MCF 10A (cell line): ENCODE results near the gene EXTL1. TPM values are rescaled to one million over a fixed set of nuclear protein-coding genes. Genes with fewer than 3 reads are reported as not detected.
"Not testable (repeated sequence)": the region's sequence is repeated elsewhere in the genome, so short reads cannot be mapped to it uniquely, and the experiment has no call there.

ENCODE experiments used
- BruUV-seq: library from RNA; stranded (reverse); fragments of 400-500 nt; replicated peaks from 2 replicates; lab custom pipeline; 2021; lab: Mats Ljungman, UMichigan
- CTCF ChIA-PET: fragments of 300-600 bp; sonication (Branson Sonifier 250); formaldehyde crosslinking; extraction: SDS; loops from one replicate; lab custom pipeline; 2021; ENCODE audit warnings: antibody characterized with exemption, inconsistent platforms; lab: Yijun Ruan, JAX
- POLR2A ChIA-PET: fragments of 300-600, 350-650 bp; sonication (Branson Sonifier 250); formaldehyde crosslinking; extraction: SDS; loops from one replicate; lab custom pipeline; 2020; ENCODE audit warnings: antibody characterized with exemption, inconsistent platforms; lab: Yijun Ruan, JAX
- DNase-seq: peaks from one replicate; pipeline ENCODE4 v3.0.0-alpha.2; 2018; ENCODE audit not compliant: unreplicated experiment
- H3K27ac Mint-ChIP-seq: one replicate; pipeline ENCODE4 v1.8.0; 2022; ENCODE audit warnings: mild to moderate bottlenecking, low read depth, mixed read lengths; ENCODE audit not compliant: unreplicated experiment
- H3K27me3 Mint-ChIP-seq: one replicate; pipeline ENCODE4 v1.8.0; 2022; ENCODE audit warnings: mixed read lengths; ENCODE audit not compliant: insufficient read depth, unreplicated experiment
- H3K36me3 Mint-ChIP-seq: one replicate; pipeline ENCODE4 v1.8.0; 2022; ENCODE audit warnings: mild to moderate bottlenecking, moderate library complexity, mixed read lengths; ENCODE audit not compliant: insufficient read depth, unreplicated experiment
- H3K4me1 Mint-ChIP-seq: one replicate; pipeline ENCODE4 v1.8.0; 2022; ENCODE audit warnings: mixed read lengths; ENCODE audit not compliant: insufficient read depth, unreplicated experiment
- H3K4me3 Mint-ChIP-seq: one replicate; pipeline ENCODE4 v1.8.0; 2022; ENCODE audit warnings: mild to moderate bottlenecking, moderate library complexity, mixed read lengths; ENCODE audit not compliant: unreplicated experiment
- H3K9me3 Mint-ChIP-seq: one replicate; pipeline ENCODE4 v1.8.0; 2022; ENCODE audit warnings: mixed read lengths; ENCODE audit not compliant: unreplicated experiment
- intact Hi-C: fragments of 100-400 bp; cut with micrococcal nuclease; formaldehyde crosslinking; loops from 2 replicates; pipeline ENCODE4 v1.14.1; 2022
- total RNA-seq: library from RNA; stranded (reverse); gene quantifications from 2 replicates; pipeline ENCODE4 v1.2.3, GENCODE V29; 2022
- TF ChIP-seq, protein P1 (sequence below): fragments of 200-600 bp; IDR thresholded peaks from one replicate; pipeline ENCODE4 v1.8.0; 2022; ENCODE audit warnings: antibody characterized with exemption, mild to moderate bottlenecking; ENCODE audit not compliant: unreplicated experiment

Gene EXTL1
- total RNA-seq, 1 experiment from 2014 or later = not detected

- no TSS peak for BruUV-seq
- Mint-ChIP-seq H3K36me3 (peaks cover 68% of the 10 kb centered on the region), H3K4me3 (no peak overlapping the region), H3K27me3 (no peaks in the 10 kb centered on the region), H3K9me3 (no peaks in the 10 kb centered on the region), H3K27ac (no peak overlapping the region), H3K4me1 (no peaks in the 10 kb centered on the region)
- TF ChIP-seq, protein P1, sequence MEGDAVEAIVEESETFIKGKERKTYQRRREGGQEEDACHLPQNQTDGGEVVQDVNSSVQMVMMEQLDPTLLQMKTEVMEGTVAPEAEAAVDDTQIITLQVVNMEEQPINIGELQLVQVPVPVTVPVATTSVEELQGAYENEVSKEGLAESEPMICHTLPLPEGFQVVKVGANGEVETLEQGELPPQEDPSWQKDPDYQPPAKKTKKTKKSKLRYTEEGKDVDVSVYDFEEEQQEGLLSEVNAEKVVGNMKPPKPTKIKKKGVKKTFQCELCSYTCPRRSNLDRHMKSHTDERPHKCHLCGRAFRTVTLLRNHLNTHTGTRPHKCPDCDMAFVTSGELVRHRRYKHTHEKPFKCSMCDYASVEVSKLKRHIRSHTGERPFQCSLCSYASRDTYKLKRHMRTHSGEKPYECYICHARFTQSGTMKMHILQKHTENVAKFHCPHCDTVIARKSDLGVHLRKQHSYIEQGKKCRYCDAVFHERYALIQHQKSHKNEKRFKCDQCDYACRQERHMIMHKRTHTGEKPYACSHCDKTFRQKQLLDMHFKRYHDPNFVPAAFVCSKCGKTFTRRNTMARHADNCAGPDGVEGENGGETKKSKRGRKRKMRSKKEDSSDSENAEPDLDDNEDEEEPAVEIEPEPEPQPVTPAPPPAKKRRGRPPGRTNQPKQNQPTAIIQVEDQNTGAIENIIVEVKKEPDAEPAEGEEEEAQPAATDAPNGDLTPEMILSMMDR = no peak
- DNase-seq = no peak
- intact Hi-C loops = no loop called here
- POLR2A ChIA-PET = interaction anchor here (1.3 kb wide), 1 partner anchor 12 kb away, joined by 4 read pairs; the partner anchor contains the start of gene PAFAH2
- CTCF ChIA-PET = no interaction called here
Observed at GRCh38 chr1:25985670-25986069, 35.9 kb upstream of the EXTL1 start.

GRCh38 chr1:25986773-25987172, 34.8 kb upstream of the EXTL1 start:
- DNase-seq, H3K4me1 Mint-ChIP-seq, H3K9me3 Mint-ChIP-seq, H3K4me3 Mint-ChIP-seq, H3K27me3 Mint-ChIP-seq, BruUV-seq, intact Hi-C loops, H3K27ac Mint-ChIP-seq, CTCF ChIA-PET: not testable (repeated sequence)
- POLR2A ChIA-PET = interaction anchor here (0.7 to 1.3 kb wide), 2 partner anchors 8 to 11 kb away, joined by 3 to 4 read pairs; partner anchors contain the start of gene PAFAH2
- peaks cover 57% of the 10 kb centered on the region for H3K36me3 Mint-ChIP-seq

DNA sequence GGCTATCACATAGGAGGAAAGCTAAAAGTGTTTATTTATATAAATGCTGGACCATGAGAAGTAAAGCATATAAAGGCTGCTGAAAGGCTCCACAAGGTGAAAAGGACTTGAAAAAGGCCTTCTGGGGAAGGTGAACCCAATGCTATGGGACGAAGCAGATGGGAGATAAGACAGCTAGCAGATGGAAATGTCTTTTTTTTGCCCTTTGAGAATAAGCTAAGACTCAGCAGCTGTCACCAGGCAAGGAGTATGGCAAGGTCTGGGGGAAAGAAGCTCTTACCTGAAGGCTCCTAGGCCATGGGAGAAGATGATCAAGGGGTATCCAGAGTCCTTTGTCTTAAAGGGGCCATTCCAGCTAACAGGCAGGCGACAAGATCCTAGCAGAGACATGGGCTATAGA, 33.6 kb upstream of the EXTL1 start:
- ChIA-PET CTCF (interaction anchor here (0.5 to 1.2 kb wide), 2 partner anchors 10 to 149 kb away, joined by 3 to 4 read pairs; partner anchors contain the start of gene PAFAH2), POLR2A (interaction anchor here (1.4 to 1.5 kb wide), 2 partner anchors 9 to 83 kb away, joined by 3 to 4 read pairs; no protein-coding TSS in a partner anchor)
- Mint-ChIP-seq H3K9me3 (no peaks in the 10 kb centered on the region), H3K36me3 (peaks cover 54% of the 10 kb centered on the region), H3K4me3 (no peak overlapping the region), H3K4me1 (peaks cover 4% of the 10 kb centered on the region), H3K27ac (no peak overlapping the region), H3K27me3 (no peaks in the 10 kb centered on the region)
- intact Hi-C loops = no loop called here
- TF ChIP-seq, protein P1 = no peak
- no TSS peak for BruUV-seq
- no peak for DNase-seq

- TF ChIP-seq, protein P1 = no peak
- Mint-ChIP-seq H3K4me3 (no peak overlapping the region), H3K36me3 (peaks cover 42% of the 10 kb centered on the region), H3K27ac (no peak overlapping the region), H3K27me3 (no peaks in the 10 kb centered on the region), H3K4me1 (peaks cover 4% of the 10 kb centered on the region), H3K9me3 (no peaks in the 10 kb centered on the region)
- CTCF ChIA-PET = interaction anchor here (0.6 to 2.4 kb wide), 3 partner anchors 85 to 557 kb away, joined by 4 to 7 read pairs (median 5); no protein-coding TSS in a partner anchor
- no TSS peak for BruUV-seq
- no peak for DNase-seq
- intact Hi-C loops = no loop called here
- POLR2A ChIA-PET = no interaction called here
Observed at GRCh38 chr1:25989440-25990234, 31.9 kb upstream of the EXTL1 start.
